ENCODE results near the gene MAPK10. TPM values are rescaled to one million over a fixed set of nuclear protein-coding genes. Genes with fewer than 3 reads are reported as not detected.

MAPK10 gene
- total and polyA plus RNA-seq, 9 of the 15 experiments (the other 6 are each of a cell fraction or from before 2014, with no cell fraction given): 0.10 to 0.53 (median 0.18) TPM; not detected in 4

DNA sequence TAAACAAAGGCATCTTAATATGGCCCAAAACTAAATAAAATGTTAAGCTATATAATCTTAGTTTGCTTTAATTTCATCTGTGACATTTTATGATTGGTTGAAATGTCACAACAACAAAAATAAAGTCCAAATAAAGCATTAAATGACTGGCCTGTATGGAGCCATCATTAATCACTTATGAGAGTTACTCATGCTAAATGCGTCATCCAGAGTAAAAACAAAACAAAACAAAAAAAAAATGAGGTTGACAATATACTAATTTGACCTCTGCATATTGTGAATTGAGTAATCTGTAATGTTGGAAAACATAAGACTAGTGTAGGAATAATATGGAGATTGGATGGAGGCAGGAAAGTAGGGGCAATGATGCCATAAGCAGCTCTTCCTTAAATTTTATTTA lies 139.7 kb downstream of the MAPK10 start (continued):
- TF ChIP-seq ZBTB33 (CRISPR knock-in tag; IDR thresholded peaks at IDR 0.05): no peak
- TF ChIP-seq, protein P1, sequence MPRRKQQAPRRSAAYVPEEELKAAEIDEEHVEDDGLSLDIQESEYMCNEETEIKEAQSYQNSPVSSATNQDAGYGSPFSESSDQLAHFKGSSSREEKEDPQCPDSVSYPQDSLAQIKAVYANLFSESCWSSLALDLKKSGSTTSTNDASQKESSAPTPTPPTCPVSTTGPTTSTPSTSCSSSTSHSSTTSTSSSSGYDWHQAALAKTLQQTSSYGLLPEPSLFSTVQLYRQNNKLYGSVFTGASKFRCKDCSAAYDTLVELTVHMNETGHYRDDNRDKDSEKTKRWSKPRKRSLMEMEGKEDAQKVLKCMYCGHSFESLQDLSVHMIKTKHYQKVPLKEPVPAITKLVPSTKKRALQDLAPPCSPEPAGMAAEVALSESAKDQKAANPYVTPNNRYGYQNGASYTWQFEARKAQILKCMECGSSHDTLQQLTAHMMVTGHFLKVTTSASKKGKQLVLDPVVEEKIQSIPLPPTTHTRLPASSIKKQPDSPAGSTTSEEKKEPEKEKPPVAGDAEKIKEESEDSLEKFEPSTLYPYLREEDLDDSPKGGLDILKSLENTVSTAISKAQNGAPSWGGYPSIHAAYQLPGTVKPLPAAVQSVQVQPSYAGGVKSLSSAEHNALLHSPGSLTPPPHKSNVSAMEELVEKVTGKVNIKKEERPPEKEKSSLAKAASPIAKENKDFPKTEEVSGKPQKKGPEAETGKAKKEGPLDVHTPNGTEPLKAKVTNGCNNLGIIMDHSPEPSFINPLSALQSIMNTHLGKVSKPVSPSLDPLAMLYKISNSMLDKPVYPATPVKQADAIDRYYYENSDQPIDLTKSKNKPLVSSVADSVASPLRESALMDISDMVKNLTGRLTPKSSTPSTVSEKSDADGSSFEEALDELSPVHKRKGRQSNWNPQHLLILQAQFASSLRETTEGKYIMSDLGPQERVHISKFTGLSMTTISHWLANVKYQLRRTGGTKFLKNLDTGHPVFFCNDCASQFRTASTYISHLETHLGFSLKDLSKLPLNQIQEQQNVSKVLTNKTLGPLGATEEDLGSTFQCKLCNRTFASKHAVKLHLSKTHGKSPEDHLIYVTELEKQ (CRISPR knock-in tag; IDR thresholded peaks at IDR 0.05): no peak
- no peak for TF ChIP-seq FOXK1 (CRISPR knock-in tag; IDR thresholded peaks at IDR 0.05; ENCODE audit: borderline replicate concordance)
- no peak for TF ChIP-seq TAF7 (tag; IDR thresholded peaks at IDR 0.05)
- TF ChIP-seq CBFB (CRISPR knock-in tag; IDR thresholded peaks at IDR 0.05): no peak
- TF ChIP-seq TAF9B (IDR thresholded peaks at IDR 0.05; ENCODE audit: partially characterized antibody): no peak
